Sigmoid colon (tissue), 4 donors: Measurements from ENCODE around the gene PAPLN.

Source experiments
- EP300 ChIP-seq, 4 donors: sonication (generic); formaldehyde crosslinking; IDR thresholded peaks; one replicate each; pipeline ENCODE4 v1.6.1; 2017; ENCODE audit warnings: antibody characterized with exemption in 4 of 4
- POLR2A ChIP-seq, 2 donors: fragments of 450-650 bp; IDR thresholded peaks; one replicate each; pipeline ENCODE4 v1.6.1; 2016; ENCODE audit warnings: antibody characterized with exemption in 2 of 2, mild to moderate bottlenecking in 2 of 2, moderate library complexity in 2 of 2
- POLR2AphosphoS5 ChIP-seq, 4 donors: sonication (generic); formaldehyde crosslinking; IDR thresholded peaks; one replicate each; pipeline ENCODE4 v1.6.1; 2017; ENCODE audit warnings: antibody characterized with exemption in 4 of 4
- TF ChIP-seq, protein P1 (sequence below), 4 experiments: fragments of 450-650 bp in 3 of 4; fragments of 200-600 bp in 1 of 4; IDR thresholded peaks; one replicate each; pipeline ENCODE4 v1.5.1; 2016 to 2019; ENCODE audit warnings: antibody characterized with exemption in 4 of 4, mild to moderate bottlenecking in 3 of 4, moderate library complexity in 2 of 4

- TF ChIP-seq POLR2A (IDR thresholded peaks at IDR 0.05) (no peak), EP300 (IDR thresholded peaks at IDR 0.05) (no peak), POLR2AphosphoS5 (IDR thresholded peaks at IDR 0.05) (no peak)
- TF ChIP-seq, protein P1, sequence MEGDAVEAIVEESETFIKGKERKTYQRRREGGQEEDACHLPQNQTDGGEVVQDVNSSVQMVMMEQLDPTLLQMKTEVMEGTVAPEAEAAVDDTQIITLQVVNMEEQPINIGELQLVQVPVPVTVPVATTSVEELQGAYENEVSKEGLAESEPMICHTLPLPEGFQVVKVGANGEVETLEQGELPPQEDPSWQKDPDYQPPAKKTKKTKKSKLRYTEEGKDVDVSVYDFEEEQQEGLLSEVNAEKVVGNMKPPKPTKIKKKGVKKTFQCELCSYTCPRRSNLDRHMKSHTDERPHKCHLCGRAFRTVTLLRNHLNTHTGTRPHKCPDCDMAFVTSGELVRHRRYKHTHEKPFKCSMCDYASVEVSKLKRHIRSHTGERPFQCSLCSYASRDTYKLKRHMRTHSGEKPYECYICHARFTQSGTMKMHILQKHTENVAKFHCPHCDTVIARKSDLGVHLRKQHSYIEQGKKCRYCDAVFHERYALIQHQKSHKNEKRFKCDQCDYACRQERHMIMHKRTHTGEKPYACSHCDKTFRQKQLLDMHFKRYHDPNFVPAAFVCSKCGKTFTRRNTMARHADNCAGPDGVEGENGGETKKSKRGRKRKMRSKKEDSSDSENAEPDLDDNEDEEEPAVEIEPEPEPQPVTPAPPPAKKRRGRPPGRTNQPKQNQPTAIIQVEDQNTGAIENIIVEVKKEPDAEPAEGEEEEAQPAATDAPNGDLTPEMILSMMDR (IDR thresholded peaks at IDR 0.05) = no peak
Measured at GRCh38 chr14:73286598-73286997, 49.3 kb downstream of the PAPLN start.
